ENCODE measurements around the gene AGTRAP. TPM values are rescaled to one million over a fixed set of nuclear protein-coding genes. Genes with fewer than 3 reads are reported as not detected.
A peak's percentile ranks its signal among the peaks of the same experiment; 100 is the strongest.

Gene AGTRAP
- total and polyA plus RNA-seq, 2 of the 8 experiments (the other 6 are each of a cell fraction or from before 2014, with no cell fraction given), result 69.7 to 192 TPM

GRCh38 chr1:11736746-11737639, 1.1 kb downstream of the AGTRAP start (continued):
- TF ChIP-seq USF2 (IDR thresholded peaks at IDR 0.05; ENCODE audit: low read length), result no peak
- no peak for TF ChIP-seq SP4 (IDR thresholded peaks at IDR 0.05; ENCODE audit: low read length)
- no peak for TF ChIP-seq POU5F1 (IDR thresholded peaks at IDR 0.05; ENCODE audit: low read depth, low read length)
- no peak for TF ChIP-seq GTF2F1 (IDR thresholded peaks at IDR 0.05; ENCODE audit: borderline replicate concordance, low read depth, low read length)
- no peak for TF ChIP-seq FOSL1 (IDR thresholded peaks at IDR 0.05; ENCODE audit: insufficient read depth, low read depth, low read length)
- TF ChIP-seq RFX5 (IDR thresholded peaks at IDR 0.05; ENCODE audit: borderline replicate concordance, low read depth, low read length), result no peak
- no peak for TF ChIP-seq NANOG (IDR thresholded peaks at IDR 0.05; ENCODE audit: insufficient read depth, low read depth, low read length, poor library complexity, severe bottlenecking)
- no peak for TF ChIP-seq EP300 (IDR thresholded peaks at IDR 0.05; ENCODE audit: borderline replicate concordance in 1 of 2, low read depth in 2 of 2, low read length in 2 of 2)
- no peak for TF ChIP-seq SIRT6 (IDR thresholded peaks at IDR 0.05; ENCODE audit: low read length)
- no peak for TF ChIP-seq ATF3 (IDR thresholded peaks at IDR 0.05; ENCODE audit: insufficient read depth, low read depth, low read length)
- no peak for TF ChIP-seq ATF2 (IDR thresholded peaks at IDR 0.05; ENCODE audit: low read length)
- peak; percentile 93 for TF ChIP-seq MAX (IDR thresholded peaks at IDR 0.05)
- TF ChIP-seq CHD1 (IDR thresholded peaks at IDR 0.05; ENCODE audit: low read depth, low read length), result no peak
- TF ChIP-seq TEAD4 (IDR thresholded peaks at IDR 0.05; ENCODE audit: low read depth, low read length), result no peak
- TF ChIP-seq POLR2A (IDR thresholded peaks at IDR 0.05; ENCODE audit: control extremely low read depth in 1 of 2, low read depth in 2 of 2, low read length in 2 of 2), result peak in 1 of 2 experiments; percentile 45; a peak in 1 of 3 replicates
- no peak for TF ChIP-seq TCF12 (IDR thresholded peaks at IDR 0.05; ENCODE audit: low read depth, low read length)
- TF ChIP-seq SAP30 (IDR thresholded peaks at IDR 0.05; ENCODE audit: insufficient read depth, insufficient replicate concordance, low read length), result peak; percentile 69
- TF ChIP-seq CTBP2 (IDR thresholded peaks at IDR 0.05; ENCODE audit: borderline replicate concordance, insufficient read depth, insufficient read length, low read length), result no peak
- no peak for TF ChIP-seq EZH2 (IDR thresholded peaks at IDR 0.05; ENCODE audit: low read depth, low read length, severe bottlenecking)
- peak; percentile 3; the same call in 1 of the 2 replicates for TF ChIP-seq CREB1 (IDR thresholded peaks at IDR 0.05)

Measured in H1 (cell line).